ENCODE results near the gene PRPF18. TPM values are rescaled to one million over a fixed set of nuclear protein-coding genes. Genes with fewer than 3 reads are reported as not detected.

Gene PRPF18
- total RNA-seq, 4 donors from 2014 or later, result 15.5 to 40.7 (median 27.4) TPM

- TF ChIP-seq CTCF (IDR thresholded peaks at IDR 0.05), result no peak
- TF ChIP-seq POLR2A (IDR thresholded peaks at IDR 0.05), result no peak
- no peak overlapping the region for H3K4me3 ChIP-seq
- intact Hi-C loops (cut with DNase I), result no loop called here
- DNase-seq, result no peak
- H3K9me3 ChIP-seq, result peaks cover 0 to 6% (median 0%) of the 10 kb centered on the region in 3 donors
- H3K27me3 ChIP-seq, result no peaks in the 10 kb centered on the region
- H3K36me3 ChIP-seq, result peaks cover 0 to 47% (median 0%) of the 10 kb centered on the region in 3 donors
- 67 to 69% methylated on average over 1 of the region's 1 CpG for WGBS, 2 donors
- peaks cover 0 to 18% (median 5%) of the 10 kb centered on the region in 3 donors for H3K4me1 ChIP-seq
- H3K27ac ChIP-seq, result peak overlapping the region in 1 of 4 donors; percentile 20
These were observed 50.6 kb downstream of the PRPF18 start for GRCh38 chr10:13637303-13637856.

GRCh38 chr10:13637894-13638293 is 51.1 kb downstream of the PRPF18 start:
- peaks cover 0 to 16% (median 5%) of the 10 kb centered on the region in 3 donors for H3K4me1 ChIP-seq
- no peak overlapping the region for H3K4me3 ChIP-seq
- no peak for DNase-seq
- peaks cover 0 to 10% (median 0%) of the 10 kb centered on the region in 3 donors for H3K9me3 ChIP-seq
- H3K27me3 ChIP-seq, result no peaks in the 10 kb centered on the region
- peaks cover 0 to 52% (median 0%) of the 10 kb centered on the region in 3 donors for H3K36me3 ChIP-seq
- TF ChIP-seq POLR2A (IDR thresholded peaks at IDR 0.05), result no peak
- TF ChIP-seq CTCF (IDR thresholded peaks at IDR 0.05), result no peak
- 83% methylated on average over 5 of the region's 5 CpGs for WGBS, 2 donors
- no peak overlapping the region for H3K27ac ChIP-seq
- intact Hi-C loops (cut with DNase I), result no loop called here

GRCh38 chr10:13642293-13642692 is 55.5 kb downstream of the PRPF18 start:
- Histone ChIP-seq H3K27ac (no peak overlapping the region), H3K4me1 (peaks cover 0 to 16% (median 0%) of the 10 kb centered on the region in 3 donors), H3K27me3 (no peaks in the 10 kb centered on the region), H3K9me3 (peaks cover 0 to 10% (median 0%) of the 10 kb centered on the region in 3 donors), H3K36me3 (peaks cover 0 to 78% (median 0%) of the 10 kb centered on the region in 3 donors), H3K4me3 (no peak overlapping the region)
- WGBS, 2 donors, result 90 to 91% methylated on average over 2 of the region's 2 CpGs
- DNase-seq, result no peak
- intact Hi-C loops (cut with DNase I), result no loop called here
- TF ChIP-seq CTCF (IDR thresholded peaks at IDR 0.05) (no peak), POLR2A (IDR thresholded peaks at IDR 0.05) (no peak)

- peaks cover 0 to 14% (median 0%) of the 10 kb centered on the region in 3 donors for H3K4me1 ChIP-seq
- H3K27ac ChIP-seq, result no peak overlapping the region
- H3K36me3 ChIP-seq, result peaks cover 0 to 85% (median 0%) of the 10 kb centered on the region in 3 donors
- no peaks in the 10 kb centered on the region for H3K27me3 ChIP-seq
- peaks cover 0 to 10% (median 0%) of the 10 kb centered on the region in 3 donors for H3K9me3 ChIP-seq
- intact Hi-C loops (cut with DNase I), result no loop called here
- no peak for TF ChIP-seq POLR2A (IDR thresholded peaks at IDR 0.05)
- TF ChIP-seq CTCF (IDR thresholded peaks at IDR 0.05), result no peak
- 82 to 90% methylated on average over 2 to 7 of the region's 7 CpGs for WGBS, 2 donors
- DNase-seq, result no peak
- no peak overlapping the region for H3K4me3 ChIP-seq
These were observed 56.3 kb downstream of the PRPF18 start for GRCh38 chr10:13643016-13643415.

GRCh38 chr10:13644866-13645265 is 58.1 kb downstream of the PRPF18 start:
- no peak overlapping the region for H3K27ac ChIP-seq
- TF ChIP-seq POLR2A (IDR thresholded peaks at IDR 0.05), result no peak
- no peak for TF ChIP-seq CTCF (IDR thresholded peaks at IDR 0.05)
- peaks cover 0 to 14% (median 0%) of the 10 kb centered on the region in 3 donors for H3K4me1 ChIP-seq
- intact Hi-C loops (cut with DNase I), result no loop called here
- H3K36me3 ChIP-seq, result peaks cover 5 to 87% (median 8%) of the 10 kb centered on the region in 3 donors
- H3K9me3 ChIP-seq, result peaks cover 0 to 10% (median 0%) of the 10 kb centered on the region in 3 donors
- H3K27me3 ChIP-seq, result no peaks in the 10 kb centered on the region
- no peak for DNase-seq
- H3K4me3 ChIP-seq, result no peak overlapping the region
- 93 to 95% methylated on average over 7 to 9 of the region's 9 CpGs for WGBS, 2 donors
